Esophagus muscularis mucosa (tissue), 3 donors: ENCODE data around the gene PPTC7.

Experiments
- CTCF ChIP-seq, 3 experiments: fragments of 200-600 bp in 2 of 3; fragments of 450-650 bp in 1 of 3; sonication (generic) in 2 of 3; IDR thresholded peaks; one replicate each; pipeline ENCODE4 v1.5.1; 2017 to 2019; ENCODE audit warnings: antibody characterized with exemption in 3 of 3, mild to moderate bottlenecking in 2 of 3, moderate library complexity in 1 of 3
- POLR2A ChIP-seq: fragments of 450-650 bp; IDR thresholded peaks from one replicate; pipeline ENCODE4 v1.6.1; 2017; ENCODE audit warnings: antibody characterized with exemption, moderate library complexity, mild to moderate bottlenecking, low read depth

DNA sequence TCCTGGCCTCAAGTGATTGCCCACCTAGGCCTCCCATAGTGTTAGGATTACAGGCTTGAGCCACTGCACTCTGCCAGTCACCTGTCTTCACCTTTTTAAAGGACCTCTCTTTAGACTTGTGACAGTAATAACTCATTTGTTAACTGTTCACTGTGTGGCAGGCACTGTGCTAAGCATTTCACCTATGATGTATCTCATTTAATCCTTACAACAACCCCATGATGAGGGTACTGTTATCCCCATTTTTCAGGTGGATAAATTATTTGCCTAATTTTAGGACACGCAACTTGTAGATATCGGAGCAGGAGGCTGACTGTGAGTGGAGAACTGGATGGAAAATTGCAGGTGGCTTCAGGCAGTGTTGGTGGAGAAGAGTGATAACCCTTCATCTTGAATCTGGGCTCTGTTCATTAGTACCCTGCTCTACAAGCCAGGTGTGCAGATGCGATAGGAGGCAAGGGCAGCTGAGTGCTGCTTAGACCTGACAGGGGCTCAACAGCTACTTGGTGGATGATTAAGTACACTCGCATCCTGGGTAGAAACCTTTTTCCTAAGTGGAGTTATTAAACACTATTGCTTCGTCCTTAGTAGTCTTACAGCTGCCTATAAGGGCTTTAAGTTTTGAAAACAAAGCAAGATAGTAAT is 33.5 kb upstream of the PPTC7 start:
- TF ChIP-seq CTCF (IDR thresholded peaks at IDR 0.05) = no peak
- TF ChIP-seq POLR2A = no peak
